T-helper 1 cell treated with Interleukin-12 subunit alpha and Interleukin-12 subunit beta and Interleukin-4 antibody, amounts not matched to agents 30 ng/mL and 1 ng/mL, for 36 hours (primary cell): ENCODE data around the gene ARFGAP3. TPM values are rescaled to one million over a fixed set of nuclear protein-coding genes. Genes with fewer than 3 reads are reported as not detected.

Experiments used
- intact Hi-C: fragments of 100-400 bp; cut with micrococcal nuclease; formaldehyde crosslinking; loops from one replicate; pipeline ENCODE4 v1.15.1; 2024
- total RNA-seq: library from RNA; stranded (reverse); gene quantifications from 2 replicates; pipeline ENCODE4 v1.2.3, GENCODE V29; 2022

ARFGAP3 gene
- total RNA-seq, 1 donor from 2014 or later = 38.5 TPM

GRCh38 chr22:42863349-42863961, 6.4 kb upstream of the ARFGAP3 start:
- intact Hi-C loops = no loop called here

DNA sequence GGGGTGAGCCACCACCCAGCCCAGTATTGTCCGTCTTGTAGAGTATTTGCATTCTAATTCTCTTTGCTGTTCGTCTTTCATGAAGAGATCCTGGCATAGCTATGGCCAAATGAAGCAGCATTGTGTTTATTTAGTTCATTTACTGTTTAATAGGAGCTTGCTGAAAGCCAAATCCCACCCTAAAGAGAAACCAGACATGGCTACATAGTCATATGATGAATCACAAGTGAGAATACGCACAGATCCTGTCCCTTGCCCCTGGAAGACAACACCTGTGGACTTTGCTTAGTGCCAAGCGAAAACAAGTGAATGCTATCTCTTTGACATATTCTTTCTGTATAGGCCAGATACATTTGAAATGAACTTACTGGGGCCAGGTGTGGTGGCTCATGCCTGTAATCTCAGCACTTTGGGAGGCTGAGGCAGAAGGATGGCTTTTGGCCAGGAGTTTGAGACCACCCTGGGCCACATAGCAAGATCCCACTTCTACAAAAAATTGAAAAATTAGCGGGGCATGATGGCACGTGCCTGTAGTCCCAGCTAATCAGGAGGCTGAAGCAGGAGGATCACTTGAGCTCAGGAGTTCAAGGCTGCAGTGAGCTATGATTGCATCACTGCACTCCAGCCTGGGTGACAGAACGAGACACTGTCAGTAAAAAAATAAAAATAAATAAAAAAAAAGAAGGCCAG, 5.1 kb upstream of the ARFGAP3 start:
- intact Hi-C loops = no loop called here

DNA sequence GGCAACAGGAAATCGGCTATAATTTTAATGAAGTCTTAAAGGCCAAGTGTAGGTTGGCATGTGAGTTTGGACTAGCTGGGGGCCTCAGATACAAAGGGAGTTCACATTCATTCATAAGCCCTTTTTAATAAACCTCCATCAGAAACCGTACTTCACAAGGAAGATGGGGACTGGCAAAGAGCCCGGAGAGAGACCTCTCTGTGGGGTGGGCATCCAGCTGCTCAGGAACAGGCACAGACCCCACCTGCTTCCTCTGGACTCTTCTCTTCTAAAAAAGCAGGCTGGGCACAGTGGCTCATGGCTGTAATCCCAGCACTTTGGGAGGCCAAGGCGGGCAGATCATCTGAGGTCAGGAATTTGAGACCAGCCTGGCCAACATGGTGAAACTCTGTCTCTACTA, 3.9 kb upstream of the ARFGAP3 start:
- intact Hi-C loops = no loop called here

DNA sequence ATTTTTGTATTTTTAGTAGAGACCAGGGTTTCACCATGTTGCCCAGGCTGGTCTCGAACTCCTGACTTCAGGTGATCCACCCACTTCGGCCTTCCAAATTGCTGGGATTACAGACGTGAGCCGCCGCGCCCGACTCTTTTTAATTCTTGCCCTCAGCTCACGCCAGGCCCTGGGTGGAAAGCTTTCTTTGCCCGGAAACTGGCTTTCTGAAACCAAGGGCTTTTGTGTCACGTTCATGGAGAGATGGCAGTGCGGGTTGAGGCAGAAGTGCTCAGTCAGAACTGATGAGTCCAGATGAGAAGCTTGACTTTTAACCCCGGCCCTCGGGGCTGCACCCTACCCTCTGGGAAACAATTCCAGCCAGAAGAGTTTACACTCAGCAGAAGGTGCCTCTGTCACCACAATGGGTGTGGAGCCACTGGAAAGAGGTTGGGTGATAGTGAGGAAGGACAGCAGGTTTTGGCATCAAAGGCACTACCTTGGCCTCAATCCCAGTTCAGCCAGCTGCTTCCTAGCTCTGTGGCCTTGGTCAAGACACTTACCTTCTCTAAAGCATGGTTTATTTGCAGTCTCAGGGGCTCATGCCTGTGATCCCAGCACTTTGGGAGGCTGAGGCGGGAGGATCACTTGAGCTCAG, 890 bp upstream of the ARFGAP3 start:
- intact Hi-C loops = loop anchor here (1.0 to 2.0 kb wide), 7 partner anchors 37 to 276 kb away; partner anchors contain the start of genes BIK, CYB5R3, PACSIN2 and TTLL1

DNA sequence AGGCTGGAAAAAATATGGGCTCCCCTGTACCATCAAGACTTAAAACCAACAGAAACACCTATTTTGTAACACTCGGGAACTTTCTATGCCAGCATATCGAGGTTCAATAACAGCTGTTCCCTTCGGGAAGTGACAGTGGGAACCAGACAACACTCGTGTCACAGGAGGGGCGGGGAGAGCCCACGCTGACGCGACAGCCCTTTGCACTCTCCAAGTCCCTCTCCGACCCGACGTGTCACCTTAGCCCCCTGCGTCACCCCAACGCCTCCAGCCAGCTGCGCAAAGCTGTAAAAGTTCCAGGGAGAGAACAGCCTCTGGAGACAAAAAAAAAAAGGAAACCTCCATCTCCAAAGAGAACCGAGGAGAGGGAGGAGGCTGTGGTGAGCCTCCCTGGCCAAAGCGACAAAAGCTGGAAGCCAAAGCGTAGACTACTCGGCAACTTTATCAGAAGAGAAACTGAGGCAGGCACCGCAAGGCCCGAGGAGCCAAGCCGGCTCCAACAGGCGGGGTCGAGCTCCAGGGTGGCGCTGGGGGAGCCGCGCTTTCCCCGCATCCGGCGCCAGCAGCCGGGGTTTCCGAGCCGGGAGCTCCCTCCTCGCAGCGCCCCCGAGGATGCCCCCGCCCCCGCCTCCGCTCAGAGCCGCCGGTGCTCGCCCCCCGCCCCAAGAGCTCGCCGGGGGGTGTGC, 751 bp downstream of the ARFGAP3 start:
- intact Hi-C loops = loop anchor here (2.0 kb wide), 2 partner anchors 38 to 208 kb away; partner anchors contain the start of gene CYB5R3

DNA sequence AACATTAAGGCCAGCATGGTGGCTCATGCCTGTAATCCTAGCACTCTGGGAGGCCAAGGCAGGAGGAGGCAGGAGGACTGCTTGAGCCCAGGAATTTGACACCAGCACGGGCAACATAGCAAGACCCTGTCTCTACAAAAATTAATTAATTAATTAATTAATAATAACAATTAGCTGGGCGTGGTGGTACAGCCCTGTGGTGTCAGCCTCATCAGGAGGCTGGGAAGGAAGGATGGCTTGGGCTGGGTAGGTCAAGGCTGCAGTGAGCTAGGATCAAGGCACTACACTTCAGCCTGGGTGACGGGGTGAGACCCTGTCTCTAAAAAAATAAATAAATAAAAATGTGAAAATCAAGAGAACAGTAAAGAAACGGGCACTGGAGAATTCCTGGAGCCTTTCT, 1.4 kb downstream of the ARFGAP3 start:
- intact Hi-C loops = loop anchor here (2.0 kb wide), 2 partner anchors 39 to 207 kb away; partner anchors contain the start of gene CYB5R3

GRCh38 chr22:42855211-42855610, 1.9 kb downstream of the ARFGAP3 start:
- intact Hi-C loops = no loop called here

DNA sequence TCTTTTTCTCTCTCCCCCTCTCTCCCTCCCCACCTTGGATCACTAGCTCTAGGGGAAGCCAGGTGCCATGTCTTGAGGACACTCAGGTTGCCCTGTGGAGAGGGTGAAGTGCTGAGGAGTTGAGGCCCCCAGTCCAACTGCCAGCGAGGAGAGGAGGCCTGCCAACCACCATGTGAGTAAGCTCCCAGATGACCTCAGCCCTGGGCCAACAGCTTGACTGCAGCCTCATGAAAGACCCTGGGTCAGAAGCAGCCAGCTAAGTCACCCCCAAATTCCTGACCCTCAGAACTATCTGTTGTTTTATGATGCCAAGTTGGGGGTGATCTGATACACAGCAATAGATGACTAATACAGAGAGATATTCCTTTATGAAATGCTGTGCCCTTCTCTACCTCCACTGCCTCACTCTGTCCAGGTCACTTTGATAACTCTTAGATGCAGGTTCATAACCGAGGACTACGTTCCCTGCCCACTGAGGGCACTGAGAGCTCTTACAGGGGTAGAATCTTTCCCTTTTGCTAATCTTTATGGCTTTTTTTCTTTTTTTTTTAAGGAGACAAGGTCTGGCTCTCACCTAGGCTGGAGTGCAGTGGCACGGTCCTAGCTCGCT, 8.0 kb downstream of the ARFGAP3 start:
- intact Hi-C loops = no loop called here

DNA sequence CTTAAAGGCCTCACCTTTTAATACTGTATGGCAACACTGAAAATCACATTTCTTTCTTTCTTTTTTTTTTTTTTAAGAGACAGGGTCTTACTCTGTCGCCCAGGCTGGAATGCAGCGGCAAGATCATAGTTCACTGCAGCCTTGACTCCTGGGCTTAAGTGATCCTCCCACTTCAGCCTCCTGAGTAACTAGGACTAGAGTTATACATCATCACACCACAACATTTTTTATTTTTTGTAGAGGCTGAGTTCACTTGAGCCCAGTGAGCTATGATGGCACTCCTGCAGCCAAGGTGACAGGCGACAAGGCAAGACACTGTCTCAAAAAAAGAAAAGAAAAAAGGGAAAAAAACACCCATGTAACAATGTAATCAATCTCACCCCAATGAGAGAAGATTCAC, 10.0 kb downstream of the ARFGAP3 start:
- intact Hi-C loops = no loop called here

DNA sequence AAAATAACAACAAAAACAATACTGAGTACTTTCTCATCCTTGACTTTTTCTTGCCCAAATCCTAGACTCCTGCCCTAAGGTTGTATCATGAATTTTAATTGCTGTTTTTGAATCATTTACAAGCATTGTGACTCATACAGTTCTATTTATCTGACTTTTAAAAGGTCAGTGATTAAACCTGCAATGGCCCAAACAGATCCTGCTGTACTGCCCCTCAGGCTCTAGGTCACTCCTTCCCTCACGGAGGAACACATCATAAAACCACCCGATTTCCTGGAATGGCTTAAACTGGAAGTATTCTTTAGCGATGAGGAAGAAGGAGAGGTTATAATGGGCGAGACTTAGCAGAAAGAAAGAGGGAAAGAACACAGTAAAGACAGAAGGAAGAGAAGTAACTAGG, 12.3 kb downstream of the ARFGAP3 start:
- intact Hi-C loops = no loop called here

- intact Hi-C loops = no loop called here
These were observed 14.3 kb downstream of the ARFGAP3 start for GRCh38 chr22:42842658-42843370.

DNA sequence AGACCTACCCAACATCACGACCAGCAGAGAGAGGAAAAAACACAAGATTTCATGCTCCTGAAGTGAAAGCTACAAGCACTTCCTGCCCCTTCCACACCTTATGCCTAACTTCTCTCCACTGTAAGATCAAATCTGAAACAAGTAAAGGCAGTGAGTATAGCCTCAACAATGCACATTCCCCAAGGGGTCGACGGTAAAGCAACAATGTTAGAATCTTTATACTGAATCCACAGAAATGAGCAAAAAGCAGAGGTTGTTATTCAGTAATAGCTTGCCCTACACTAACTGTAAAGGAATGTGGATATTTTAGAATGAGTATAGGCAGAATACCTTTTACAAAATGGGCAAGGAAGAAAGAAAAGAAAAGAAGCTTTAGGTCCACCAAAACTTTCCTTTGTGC, 15.6 kb downstream of the ARFGAP3 start:
- intact Hi-C loops = no loop called here

DNA sequence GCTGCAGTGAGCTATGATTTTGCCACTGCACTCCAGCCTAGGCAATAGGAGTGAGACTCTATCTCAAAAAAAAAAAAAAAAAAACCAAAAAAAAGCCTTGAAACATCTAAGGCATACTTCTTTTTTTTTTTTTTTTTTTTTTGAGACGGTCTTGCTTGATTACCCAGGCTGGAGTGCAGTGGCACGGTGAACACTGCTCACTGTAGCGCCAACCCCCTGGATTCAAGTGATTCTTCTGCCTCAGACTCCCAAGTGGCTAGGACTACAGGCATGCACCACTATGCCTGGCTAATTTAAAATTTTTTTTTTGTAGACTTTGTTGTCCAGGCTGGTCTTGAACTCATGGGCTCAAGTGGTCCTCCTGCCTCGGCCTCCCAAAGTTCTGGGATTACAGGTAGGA, 19.5 kb downstream of the ARFGAP3 start:
- intact Hi-C loops = no loop called here

DNA sequence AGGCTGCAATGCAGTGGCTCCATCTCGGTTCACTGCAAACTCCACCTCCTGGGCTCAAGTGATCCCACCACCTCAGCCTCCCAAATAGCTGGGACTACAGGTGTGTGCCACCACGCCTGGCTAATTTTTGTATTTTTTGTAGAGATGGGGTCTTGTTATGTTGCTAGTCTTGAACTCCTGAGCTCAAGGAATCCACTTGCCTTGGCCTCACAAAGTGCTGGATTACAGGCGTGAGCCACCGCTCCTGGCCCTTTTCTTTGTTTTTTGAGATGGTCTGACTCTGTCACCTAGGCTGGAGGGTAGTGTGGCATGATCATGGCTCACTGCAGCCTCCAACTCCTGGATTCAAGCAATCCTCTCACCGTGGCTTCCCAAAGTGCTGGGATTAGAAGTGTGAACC, 21.0 kb downstream of the ARFGAP3 start:
- intact Hi-C loops = no loop called here

DNA sequence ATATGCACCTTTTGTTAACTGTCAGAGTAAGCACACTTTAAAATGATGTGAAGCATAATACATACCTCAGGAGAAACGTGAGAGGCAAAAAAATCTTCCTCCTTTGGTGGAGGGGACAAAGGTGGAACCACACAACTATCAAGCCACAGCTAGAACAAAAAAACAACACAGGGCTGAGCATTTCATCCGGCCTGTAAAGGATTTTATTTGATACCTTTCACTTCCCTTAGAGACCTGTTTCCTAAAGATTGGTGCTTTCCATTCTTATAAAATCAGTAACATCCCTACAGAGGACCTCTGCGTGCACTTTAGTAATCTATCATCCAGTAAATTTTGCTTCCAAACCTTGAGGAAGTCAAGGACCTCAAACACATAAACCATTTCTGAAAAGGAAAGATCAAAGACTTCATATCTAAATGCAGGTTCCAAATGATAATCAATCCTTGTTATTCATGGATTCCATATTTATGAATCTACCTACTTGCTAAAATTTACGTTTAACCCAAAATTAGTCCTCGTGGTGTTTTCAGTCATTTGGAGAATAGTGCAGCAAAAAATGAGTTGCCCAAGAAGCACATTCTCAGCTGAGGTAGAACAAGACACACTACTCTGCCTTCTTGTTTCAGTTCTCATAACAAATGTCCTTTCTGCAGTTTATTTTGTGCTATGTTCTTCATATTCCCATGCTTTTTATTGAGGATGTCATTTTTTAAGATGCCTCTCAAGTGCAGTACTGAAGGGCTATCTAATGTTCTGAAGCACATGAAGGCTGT, 22.7 kb downstream of the ARFGAP3 start:
- intact Hi-C loops = no loop called here

DNA sequence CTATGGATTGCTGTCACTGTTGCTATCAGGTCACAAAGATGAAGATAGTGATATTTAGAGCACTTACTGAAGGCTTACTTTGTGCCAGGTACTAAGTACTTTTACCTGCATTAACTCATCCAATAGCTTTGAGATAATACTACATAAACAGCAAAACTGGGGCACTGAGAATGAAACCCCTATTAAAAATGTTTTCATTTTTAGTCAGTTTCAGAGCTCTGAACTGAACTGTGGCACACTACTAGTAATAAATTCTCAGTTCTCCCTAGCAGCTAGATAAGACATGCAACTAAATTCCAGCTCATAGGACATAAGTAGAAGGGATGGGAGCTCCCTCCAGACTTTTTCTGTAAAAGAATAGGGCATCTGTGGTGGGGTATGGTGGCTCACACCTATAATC, 24.0 kb downstream of the ARFGAP3 start:
- intact Hi-C loops = no loop called here

GRCh38 chr22:42831712-42832111, 25.4 kb downstream of the ARFGAP3 start:
- intact Hi-C loops = no loop called here

- intact Hi-C loops = no loop called here
These were observed 26.9 kb downstream of the ARFGAP3 start for GRCh38 chr22:42830161-42830560.

DNA sequence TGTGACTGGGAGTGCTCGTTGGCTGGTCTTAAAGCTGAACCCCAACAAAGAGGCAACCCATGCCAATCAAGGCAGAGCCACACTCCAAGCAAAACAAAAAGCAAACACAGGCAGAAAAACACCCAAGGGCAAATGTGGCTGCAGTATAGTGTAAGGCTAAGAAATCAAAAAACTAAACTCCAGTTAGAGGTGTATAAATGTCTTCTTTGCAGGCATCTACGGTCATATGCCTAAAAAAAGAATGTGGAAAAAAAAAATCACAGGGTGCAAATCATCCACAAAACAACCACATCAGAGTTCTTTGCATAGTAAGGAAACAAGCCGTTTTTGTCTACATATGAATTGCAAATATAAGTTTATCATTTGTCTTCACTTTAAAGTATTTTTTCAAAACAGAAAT, 27.8 kb downstream of the ARFGAP3 start:
- intact Hi-C loops = no loop called here

DNA sequence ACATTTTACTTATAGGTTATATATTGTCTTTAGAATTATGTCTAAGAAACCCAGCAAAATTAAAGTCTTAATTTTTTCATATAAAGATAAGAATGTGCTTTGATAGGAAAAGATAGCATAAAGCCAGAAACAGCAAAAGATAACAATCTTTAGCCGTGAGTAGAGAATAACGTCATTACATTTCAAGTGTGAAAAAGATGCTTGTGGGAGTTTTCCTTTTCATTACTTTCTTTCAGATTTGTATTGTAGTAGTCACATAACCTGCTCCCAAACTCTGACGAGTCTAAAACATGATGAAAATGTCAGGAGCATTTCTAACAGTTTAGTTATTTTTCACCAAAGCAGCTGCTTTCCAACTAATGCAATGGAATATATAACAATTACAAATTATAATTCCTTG, 31.3 kb downstream of the ARFGAP3 start:
- intact Hi-C loops = no loop called here
